IPS-NIHi7 (cell line): ENCODE results near the gene TAF4.

ENCODE experiments used
- DNase-seq: peaks from one replicate; pipeline ENCODE4 v3.0.0; 2012; ENCODE audit warnings: mixed read lengths; ENCODE audit errors: extremely low spot score

The TAF4 gene

DNA sequence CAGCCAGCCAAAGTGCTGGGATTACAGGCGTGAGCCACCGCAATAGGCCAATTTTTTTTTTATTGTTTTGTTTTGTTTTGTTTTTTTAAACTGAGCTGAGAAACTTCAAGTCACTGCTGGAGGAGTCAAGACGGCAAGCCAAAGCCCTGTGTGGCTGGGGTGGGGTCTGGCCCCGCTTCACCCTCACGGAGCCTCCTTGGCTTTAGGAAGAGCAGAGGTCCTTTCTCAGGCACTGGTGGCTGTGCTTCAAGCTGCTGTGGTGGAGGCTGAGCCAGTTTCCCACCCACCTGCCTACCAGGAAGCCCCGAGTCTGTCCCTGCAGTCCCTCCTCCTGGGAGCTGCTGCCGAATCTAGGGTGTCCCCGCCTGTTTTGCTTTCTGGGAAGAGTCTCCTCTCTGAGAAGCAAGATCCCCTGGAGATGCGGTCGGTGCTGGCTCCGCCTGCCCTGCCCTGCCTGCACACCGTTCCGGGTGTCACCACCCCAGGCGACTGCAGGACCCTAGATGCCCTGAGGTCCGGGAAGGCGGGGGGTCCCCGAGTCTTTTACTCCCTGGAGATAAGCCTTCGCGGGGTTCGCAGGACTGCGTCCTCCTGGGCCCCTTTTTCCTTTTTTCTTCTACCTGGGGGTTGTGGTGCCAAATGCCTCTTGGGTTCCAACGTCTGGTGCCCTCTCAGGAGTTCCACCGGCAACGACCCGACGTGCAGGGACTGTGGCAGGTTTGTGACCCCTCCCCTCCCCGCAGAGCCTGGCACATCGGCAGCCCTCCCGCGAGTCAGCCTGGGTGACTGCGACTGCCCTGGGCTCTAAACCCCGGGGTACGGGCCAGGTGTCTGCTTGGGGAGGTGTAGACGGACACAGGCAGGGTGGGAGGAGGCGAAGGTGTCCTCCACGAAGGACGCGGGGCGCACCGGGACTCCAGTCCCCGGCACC, 100.7 kb downstream of the TAF4 start:
- DNase-seq = no peak

DNA sequence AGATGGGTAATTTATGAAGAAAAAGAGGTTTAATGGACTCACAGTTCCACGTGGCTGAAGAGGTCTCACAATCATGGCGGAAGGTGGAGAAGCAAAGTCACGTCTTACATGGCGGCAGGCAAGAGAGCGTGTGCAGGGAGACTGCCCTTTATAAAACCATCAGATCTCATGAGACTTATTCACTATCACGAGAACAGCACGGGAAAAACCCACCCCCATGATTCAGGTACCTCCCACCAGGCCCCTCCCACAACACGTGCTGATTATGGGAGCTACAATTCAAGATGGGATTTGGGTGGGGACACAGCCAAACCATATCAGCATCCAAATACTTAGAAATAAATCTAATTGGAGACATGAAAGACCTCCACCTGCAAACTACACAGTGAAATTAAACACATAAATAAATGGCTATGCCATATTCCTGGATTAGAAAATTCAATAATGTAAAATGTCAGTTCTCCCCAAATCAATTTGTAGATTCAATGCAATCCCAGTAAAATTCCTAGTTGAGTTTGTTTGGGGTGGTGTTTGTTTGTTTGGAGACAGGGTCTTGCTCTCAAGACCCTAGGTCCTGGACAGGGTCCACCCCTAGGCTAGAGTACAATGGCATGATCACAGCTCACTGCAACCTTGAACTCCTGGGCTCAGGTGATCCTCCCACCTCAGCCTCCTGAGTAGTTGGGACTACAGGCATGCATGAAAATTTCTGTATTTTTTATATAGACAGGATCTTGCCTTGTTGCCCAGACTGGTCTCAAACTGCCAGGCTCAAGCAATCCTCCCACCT, 101.6 kb downstream of the TAF4 start:
- no peak for DNase-seq

DNA sequence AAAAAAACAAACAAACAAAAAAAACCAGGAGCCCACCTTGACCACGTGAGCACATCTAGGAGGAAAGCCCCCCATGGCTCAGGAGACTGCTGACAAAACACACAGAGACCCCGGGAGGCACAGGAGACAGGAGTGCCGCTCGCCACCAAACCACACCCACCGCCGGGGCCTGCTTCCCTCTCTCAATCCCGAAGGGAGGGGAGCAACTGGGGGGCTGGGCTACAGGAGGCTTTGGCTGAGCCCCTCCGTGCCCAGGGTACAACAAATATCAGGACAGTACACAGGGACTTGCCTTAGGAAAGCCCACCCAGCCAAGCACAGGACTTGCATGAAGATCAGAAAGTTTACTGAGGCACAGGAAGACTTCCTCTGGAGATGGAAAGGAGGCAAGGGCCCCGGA, 102.5 kb downstream of the TAF4 start:
- DNase-seq = no peak

DNA sequence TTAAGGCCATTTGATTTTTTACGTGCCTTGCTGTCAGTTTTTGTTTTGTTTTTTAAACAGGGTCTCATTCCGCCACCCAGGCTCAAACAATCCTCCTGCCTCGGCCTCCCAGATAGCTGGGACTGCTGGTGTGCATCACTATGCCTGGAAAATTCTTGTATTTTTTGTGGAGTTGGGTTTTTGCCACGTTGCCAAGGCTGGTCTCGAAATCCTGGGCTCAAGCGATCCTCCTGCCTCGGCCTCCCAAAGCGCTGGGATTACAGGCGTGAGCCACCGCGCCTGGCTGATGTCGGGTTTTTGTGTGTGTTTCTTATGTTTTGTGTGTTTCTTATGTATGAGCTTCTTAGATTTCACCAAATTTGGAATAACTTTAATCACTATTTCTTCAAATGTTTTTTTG, 104.8 kb downstream of the TAF4 start:
- no peak for DNase-seq

DNA sequence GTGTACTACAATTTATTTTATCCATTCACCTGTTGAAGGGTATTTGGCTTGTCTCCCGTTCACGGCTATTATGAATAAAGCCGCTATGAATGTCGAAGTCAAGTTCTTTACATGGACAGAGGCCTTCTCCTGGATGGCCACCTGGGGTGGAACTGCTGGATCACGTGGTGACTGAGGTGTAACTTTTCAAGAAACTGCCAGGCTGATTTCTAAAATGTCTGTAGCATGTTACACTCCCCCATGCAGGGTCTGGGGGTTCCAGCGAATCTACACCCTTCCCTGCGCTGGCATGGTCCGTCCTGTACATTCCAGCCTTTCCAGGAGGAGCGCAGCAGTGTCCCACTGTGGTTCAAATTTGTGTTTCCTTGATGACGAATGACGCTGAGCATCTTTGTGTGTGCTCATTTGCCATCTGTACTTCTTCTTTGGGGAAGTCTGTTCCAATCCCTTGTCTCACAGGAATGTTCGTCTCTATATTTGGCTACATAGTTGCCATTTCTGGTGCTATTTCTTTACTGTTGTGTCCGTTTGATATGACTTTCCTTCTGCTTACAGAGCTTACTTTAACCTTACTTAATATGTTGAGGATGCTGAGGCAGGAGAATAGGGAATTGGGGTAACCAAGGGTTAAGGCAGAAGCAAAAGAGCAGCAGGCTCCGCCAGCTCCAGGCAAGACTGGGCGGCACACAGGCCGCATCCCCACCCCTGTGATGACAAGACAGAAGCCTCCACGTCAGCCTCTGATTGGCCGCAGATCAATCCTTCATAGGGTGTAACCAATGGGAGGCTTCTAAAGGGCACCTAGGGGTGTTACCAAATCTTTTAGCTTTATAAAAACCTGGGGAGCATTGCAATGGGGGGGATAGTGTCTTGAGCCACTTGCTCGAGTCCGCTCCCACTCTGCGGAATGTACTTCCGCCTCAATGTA, 106.6 kb downstream of the TAF4 start:
- peak; percentile 86 for DNase-seq

DNA sequence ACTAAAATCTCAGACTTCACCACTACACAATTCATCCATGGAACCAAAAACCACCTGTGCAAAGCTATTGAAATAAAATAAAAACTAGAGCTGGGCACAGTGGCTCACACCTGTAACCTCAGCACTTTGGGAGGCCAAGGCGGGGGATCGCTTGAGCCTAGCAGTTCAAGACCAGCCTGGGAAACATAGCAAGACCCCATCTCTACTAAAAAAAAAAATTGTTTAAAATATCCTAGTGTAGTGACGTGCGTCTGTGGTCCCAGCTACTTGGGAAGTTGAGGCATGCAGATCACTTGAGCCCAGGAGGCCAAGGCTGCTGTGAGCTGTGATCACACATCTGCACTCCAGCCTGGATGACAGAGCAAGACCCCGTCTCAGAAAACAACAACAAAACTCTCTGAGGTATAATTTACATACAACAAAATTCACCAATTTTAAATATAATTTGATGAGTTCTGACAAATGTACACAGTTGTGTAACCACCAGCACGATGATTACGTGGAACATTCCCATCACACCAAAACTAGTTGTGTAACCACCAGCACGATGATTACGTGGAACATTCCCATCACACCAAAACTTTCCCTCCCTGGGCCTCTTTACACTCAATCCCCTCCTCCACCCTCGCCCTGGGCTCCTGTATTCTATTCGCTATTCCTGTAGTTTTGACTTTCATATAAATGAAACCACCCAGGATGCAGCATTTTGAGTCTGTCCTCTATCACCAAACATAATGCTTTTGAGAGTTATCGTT, 107.5 kb downstream of the TAF4 start:
- no peak for DNase-seq

DNA sequence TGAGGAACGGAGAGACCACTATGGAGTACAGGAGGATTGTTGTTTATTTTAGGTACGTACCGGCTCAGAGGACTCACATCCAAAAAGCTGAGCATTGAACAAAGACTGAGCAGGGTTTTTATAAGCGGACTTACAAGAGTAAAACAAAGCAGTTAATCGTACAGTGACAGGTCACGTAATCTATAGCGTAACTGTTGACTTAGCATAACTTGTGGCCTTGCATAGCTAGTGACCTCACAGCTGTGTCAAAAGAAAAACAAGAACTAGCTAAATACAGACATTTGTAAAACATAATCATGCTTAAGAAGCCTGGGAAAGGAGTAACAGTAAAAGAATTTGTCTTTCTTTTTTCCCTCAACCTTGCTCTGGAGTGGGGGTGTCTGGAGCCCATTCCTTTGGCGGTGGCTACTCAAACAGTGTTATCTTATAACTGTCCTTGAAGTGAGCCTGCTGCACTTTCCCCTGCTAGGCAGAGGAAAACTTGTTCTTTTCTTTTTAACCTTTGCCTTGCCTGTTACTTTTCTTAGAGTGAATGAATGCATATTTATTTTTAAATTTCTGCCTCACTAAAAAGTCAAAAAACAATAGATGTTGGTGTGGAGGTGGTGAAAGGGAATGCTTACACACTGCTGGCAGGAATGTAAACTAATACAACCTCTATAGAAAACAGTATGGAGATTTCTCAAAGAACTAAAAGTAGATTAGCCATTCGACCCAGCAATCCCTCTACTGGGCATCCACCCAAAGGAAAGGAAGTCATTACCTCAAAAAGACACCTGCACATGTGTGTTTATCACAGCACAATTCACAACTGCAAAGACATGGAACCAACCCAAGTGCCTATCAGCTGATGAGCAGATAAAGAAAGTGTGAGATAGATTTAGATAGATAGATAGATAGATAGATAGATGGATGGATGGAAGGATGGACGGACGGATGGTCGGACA, 109.0 kb downstream of the TAF4 start:
- no peak for DNase-seq

DNA sequence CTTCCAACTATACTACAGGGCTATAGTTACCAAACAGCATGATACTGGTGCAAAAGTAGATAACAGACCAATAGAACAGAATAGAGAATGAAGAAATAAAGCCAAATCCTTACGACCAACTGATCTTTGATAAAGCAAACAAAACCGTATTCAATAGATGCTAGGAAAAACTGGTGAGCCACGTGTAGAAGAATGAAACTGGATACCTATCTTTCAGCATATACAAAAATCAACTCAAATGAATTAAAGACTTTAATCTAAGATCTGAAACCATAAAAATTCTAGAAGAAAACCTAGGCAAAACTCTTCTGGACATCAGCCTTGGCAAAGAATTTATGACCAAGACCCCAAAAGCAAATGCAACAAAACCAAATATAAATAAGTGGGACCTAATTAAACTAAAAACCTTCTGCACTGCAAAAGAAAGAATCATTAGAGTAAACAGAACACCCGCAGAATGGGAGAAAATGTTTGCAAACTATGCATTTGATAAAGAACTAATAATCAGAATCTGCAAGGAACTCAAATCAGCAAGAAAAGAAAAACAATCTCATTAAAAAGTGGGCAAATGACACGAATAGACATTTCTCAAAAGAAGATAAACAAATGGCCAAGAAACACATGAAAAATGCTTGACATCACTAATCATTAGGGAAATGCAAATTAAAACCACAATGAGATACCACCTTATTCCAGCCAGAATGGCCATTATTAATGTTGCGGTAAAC, 109.8 kb downstream of the TAF4 start:
- no peak for DNase-seq

DNA sequence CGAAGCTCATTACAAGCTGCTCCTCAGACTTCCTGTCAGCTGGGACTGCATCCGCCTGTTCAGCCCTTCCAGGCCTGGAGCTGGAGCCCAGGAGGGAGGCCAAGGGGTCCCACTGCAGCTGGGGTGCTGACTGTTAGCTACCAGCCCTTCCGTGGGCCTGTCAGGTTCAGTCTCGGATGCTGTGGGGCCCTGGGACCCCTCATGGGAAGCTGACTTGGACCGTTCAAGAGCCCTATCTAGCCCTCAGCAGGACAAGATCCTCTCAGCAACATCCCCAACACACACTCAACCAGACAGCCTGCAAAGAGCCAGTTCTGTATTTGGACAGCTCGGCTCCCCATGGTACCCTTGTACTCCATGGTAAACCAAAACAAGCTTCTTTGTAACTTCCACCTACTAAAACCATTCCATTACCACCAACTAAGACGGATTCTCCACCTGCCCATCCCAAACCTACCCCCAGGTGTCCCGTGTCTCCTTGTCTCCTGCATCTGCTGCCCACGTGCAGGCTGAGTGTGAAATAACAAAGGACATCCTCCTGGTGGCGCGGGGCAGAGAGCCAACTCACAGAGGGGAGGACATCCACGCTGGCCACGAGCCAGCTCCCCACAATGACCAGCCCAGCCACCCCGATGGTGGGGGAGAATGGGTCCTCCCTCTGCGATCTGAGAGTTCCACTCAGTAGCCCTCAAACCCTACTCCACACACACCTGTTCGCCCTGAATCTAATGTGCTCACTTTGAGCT, 111.2 kb downstream of the TAF4 start:
- no peak for DNase-seq

DNA sequence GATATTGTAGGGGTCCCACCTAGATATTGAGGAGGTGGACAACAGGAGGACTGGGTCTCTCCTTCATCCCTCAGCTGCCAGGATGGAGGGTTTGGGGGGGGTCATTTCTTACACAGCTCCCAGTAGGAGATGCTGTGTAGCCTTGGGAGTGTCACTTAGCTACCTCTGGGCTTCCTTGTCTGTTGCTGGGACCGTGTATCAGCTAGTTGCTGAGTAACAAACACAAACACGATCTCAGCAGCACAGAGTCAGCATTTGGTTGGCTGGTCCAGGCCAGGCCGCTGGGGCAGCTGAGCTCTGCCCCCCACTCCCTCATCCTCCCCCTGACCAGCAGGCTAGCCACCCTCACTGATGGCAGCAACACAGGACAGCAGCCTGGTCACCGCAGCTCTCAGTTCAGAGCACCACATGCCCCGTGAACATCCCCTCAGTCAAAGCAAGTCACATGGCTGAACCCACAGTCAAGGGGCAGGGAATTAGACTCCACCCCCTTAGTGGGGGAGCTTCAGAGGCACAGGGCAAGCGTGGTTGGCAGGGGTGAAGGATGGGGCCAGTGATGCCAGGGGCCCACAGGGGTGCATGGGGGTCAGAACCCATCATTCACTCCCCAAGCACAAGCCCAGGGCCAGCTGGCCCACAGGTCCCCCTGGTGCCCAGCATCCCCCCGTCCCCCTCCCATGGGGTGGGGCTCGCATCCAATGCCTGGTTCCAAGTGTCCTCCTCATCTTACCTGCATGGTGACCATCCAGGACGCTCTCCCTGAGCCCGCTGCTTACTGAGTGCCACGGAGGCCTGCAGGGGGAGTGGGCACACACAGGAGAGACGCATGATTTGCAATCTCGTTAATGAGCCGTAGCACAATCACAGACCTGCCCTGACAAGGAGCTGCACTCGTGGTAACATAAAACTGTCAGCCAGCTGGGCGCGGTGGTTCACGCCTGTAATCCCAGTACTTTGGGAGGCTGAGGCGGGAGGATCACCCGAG, 112.4 kb downstream of the TAF4 start:
- no peak for DNase-seq

DNA sequence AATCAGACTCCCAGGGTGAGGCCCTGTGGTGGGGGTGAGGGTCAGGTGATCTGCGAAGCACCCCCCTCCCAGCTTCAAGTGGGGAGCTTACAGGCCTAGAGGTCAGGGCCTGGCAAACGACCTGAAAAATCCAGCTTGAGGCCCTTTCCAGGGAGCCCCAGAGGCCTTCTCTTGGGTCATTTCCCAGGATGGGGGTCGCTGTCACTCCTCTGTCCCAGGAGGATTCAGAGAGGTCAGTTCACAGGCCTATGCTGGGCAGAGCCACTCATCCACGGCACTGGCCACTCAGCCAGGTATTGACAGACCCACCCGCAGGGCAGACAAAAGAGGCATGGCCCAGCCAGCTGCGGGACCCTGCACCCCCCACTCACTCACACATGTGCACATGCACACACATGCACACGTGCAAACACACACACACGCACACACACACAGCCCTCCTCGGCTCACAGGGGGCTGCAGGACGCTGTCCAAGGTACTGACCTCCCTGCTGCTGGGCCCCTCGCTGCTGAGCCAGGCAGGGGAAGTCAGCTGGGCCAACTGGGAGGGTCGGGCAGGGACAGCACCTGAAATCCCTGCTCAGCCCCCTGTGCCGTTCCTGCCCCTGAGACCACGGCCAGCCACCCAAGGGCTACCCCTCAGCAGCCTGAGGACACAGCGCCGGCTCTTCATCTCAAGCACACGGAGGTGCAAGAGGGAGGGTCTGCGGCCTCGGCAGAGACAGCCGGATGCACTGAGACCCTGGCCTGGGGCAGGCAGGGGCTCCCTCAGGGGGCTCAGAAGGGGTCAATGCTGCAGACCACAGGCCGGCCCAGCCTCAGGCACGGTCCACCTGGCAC, 113.8 kb downstream of the TAF4 start:
- DNase-seq = peak; percentile 88

DNA sequence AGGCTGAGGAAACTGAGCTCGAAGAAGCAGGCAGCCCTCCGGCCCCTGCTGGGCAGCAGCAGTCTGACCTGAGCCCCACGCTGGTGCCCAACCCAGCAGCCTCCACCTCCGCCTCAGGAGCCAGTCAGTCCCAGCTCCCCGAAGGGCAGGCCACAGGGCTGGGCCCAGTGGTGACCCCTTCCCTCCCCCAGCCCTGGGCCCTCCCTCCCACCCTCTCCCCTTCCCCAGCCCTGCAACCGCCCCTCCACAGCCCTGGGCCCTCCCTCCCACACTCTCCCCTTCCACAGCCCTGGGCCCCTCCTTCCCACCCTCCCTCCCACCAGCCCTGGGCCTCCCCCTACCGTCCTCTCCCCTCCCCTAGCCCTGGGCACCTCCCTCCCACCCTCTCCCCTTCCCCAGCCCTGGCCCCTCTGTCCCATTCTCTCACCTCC, 115.0 kb downstream of the TAF4 start:
- no peak for DNase-seq

DNA sequence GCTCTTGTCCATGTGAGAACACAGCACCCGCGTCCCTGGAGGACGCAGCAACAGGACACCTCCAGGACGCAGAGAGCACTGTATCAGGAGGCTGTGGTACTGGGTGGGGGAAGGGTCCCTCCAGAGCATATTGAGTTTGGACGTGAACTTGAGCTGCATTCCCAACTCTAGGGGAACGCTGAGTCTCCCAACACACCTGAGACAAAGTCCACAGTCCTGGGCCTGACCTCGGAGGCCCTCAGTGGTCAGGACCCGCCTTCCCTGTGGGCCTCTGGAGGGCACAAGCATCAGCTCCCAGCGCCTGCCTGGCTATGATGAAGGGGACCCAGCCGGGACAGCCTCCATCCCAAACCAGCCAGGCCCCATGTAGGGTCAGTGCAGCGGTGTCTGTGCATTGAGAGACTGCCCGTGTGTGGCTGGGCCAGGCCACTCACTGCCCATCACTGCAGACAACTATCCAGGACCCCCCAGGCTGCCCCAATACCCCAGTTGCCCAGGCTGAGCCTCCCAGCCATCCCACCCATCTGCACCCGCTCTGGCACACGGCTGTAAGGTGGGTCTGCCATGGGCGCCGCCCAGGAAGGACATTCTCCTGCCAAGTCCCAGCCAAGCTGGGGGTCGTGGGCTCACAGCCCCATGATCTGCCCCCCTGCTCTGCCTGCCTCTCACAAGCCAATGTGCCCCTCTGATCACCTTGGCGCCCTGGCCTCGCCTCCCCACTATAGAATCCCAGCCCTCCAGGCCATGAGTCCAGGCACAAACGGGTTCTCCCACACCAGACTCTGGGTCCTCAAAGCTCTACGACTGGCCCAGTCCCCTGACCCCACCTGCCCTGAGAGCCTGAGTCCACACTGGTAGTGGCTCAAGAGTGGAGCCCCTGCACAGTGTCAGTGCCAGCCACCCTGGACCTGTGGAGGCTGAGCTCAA, 115.7 kb downstream of the TAF4 start:
- DNase-seq = no peak

DNA sequence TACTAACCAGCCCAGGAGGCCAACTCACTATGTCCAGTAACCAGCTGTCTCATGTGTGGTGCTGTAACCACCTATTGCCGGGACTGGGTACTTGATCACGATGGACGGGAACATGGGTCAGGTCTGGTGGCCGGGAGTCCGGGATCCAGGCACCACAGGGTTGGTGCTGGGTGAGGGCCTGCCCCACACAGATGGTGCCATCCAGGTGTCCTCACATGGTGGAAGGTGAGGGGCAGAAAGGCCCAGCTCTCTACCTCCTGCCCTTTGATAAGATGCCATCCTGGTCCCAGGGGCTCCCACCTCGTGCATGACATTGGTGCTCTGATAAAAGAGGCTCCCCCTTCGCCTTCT, 116.3 kb downstream of the TAF4 start:
- DNase-seq = no peak

DNA sequence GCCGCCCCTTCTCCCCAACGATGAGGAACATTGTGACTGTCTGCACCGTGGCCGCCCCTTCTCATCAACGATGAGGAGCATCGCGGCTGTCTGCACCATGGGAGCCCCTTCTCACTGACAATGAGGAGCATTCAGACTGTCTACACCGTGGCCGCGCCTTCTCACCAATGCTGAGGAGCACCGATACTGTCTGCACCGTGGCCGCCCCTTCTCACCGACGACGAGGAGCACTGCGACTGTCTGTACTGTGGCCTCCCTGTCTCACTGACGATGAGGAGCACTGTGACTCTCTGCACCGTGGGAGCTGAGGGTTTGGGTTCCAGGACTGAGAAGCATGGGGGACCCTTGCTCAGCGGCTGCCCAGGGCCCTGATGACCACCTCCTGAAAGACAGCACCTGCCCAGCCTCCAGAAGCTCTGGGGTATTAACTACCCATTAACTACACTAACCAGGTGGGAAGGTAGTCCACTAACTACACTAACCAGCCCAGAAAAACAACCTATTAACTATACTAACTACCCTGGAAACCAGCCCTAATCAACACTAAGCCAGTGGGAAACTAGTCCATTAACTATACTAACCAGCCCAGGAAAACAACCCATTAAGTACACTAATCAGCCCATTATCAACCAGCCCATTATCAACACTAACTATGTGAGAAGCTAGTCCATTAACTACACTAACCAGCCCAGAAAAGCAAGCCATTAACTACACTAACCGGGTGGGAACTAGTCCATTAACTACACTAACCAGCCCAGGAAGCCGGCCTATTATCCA, 116.9 kb downstream of the TAF4 start:
- DNase-seq = no peak
